VCaP (cell line): ENCODE data around the gene TMEM165.
A peak's percentile ranks its signal among the peaks of the same experiment; 100 is the strongest.

Experiments used
- H3K27ac ChIP-seq: fragments of 450-650 bp; 2 replicates; pipeline ENCODE4 v1.5.1; 2017
- CTCF ChIP-seq: fragments of 450-650 bp; conservative IDR thresholded peaks from 2 replicates; pipeline ENCODE4 v1.5.1; 2017; ENCODE audit warnings: mild to moderate bottlenecking, moderate library complexity

TMEM165 gene

GRCh38 chr4:55437356-55437796 is 41.6 kb downstream of the TMEM165 start:
- peak overlapping the region; percentile 55 for H3K27ac ChIP-seq
- TF ChIP-seq CTCF, result no peak

GRCh38 chr4:55437823-55438222 is 42.1 kb downstream of the TMEM165 start:
- TF ChIP-seq CTCF, result no peak
- peak overlapping the region; percentile 55 for H3K27ac ChIP-seq

- no peak for TF ChIP-seq CTCF
- H3K27ac ChIP-seq, result peak overlapping the region; percentile 55
Observed at GRCh38 chr4:55438314-55438713, 42.6 kb downstream of the TMEM165 start.

GRCh38 chr4:55439023-55439422 is 43.3 kb downstream of the TMEM165 start:
- H3K27ac ChIP-seq, result peak overlapping the region; percentile 55
- TF ChIP-seq CTCF, result no peak

GRCh38 chr4:55440786-55441185 is 45.0 kb downstream of the TMEM165 start:
- TF ChIP-seq CTCF, result no peak
- H3K27ac ChIP-seq, result no peak overlapping the region

- TF ChIP-seq CTCF, result no peak
Observed at GRCh38 chr4:55442541-55442940, 46.8 kb downstream of the TMEM165 start.

GRCh38 chr4:55444827-55445226 is 49.1 kb downstream of the TMEM165 start:
- H3K27ac ChIP-seq, result no peak overlapping the region
- peak; percentile 84 for TF ChIP-seq CTCF

More at GRCh38 chr4:55442541-55442940, 46.8 kb downstream of the TMEM165 start:
- H3K27ac ChIP-seq, result no peak overlapping the region
